NT2/D1 (cell line): ENCODE data around the gene FRMD5.

Source experiments
- DNase-seq: peaks from one replicate; pipeline ENCODE4 v3.0.0-alpha.2; 2011; ENCODE audit warnings: low read depth, low spot score
- H3K27me3 ChIP-seq: 2 replicates; pipeline ENCODE4 v1.6.0; 2011; ENCODE audit warnings: mild to moderate bottlenecking; ENCODE audit not compliant: insufficient read length, insufficient read depth
- H3K36me3 ChIP-seq: 2 replicates; pipeline ENCODE4 v1.6.1; 2011; ENCODE audit warnings: mild to moderate bottlenecking, low read length, mixed read lengths; ENCODE audit not compliant: insufficient read depth, insufficient read length
- H3K4me1 ChIP-seq: 2 replicates; pipeline ENCODE4 v1.5.1; 2011; ENCODE audit not compliant: insufficient read depth, insufficient read length
- H3K4me3 ChIP-seq: 2 replicates; pipeline ENCODE4 v1.5.1; 2011; ENCODE audit warnings: low read depth; ENCODE audit not compliant: insufficient read length
- H3K9ac ChIP-seq: 2 replicates; pipeline ENCODE4 v1.6.0; 2011; ENCODE audit warnings: low read depth; ENCODE audit not compliant: insufficient read length
- H3K9me3 ChIP-seq: 2 replicates; pipeline ENCODE4 v1.5.1; 2011; ENCODE audit warnings: mild to moderate bottlenecking, low read length; ENCODE audit not compliant: insufficient read depth
- SUZ12 ChIP-seq: IDR thresholded peaks from 2 replicates; pipeline ENCODE4 v1.6.1; 2011; ENCODE audit not compliant: insufficient read length, insufficient read depth; ENCODE audit errors: extremely low read depth
- YY1 ChIP-seq: IDR thresholded peaks from 2 replicates; pipeline ENCODE4 v1.6.1; 2011; ENCODE audit not compliant: insufficient read length, insufficient read depth
- ZNF274 ChIP-seq: IDR thresholded peaks from 2 replicates; pipeline ENCODE4 v1.6.1; 2011; ENCODE audit warnings: mild to moderate bottlenecking, low read depth, low read length

The FRMD5 gene

GRCh38 chr15:43903864-43904290, 291.2 kb downstream of the FRMD5 start:
- no peak overlapping the region for H3K4me3 ChIP-seq
- H3K4me1 ChIP-seq, result no peaks in the 10 kb centered on the region

GRCh38 chr15:43901495-43901894, 293.6 kb downstream of the FRMD5 start:
- Histone ChIP-seq H3K36me3 (no peaks in the 10 kb centered on the region), H3K9ac (no peak overlapping the region), H3K4me3 (no peak overlapping the region), H3K4me1 (no peaks in the 10 kb centered on the region), H3K27me3 (no peaks in the 10 kb centered on the region), H3K9me3 (no peaks in the 10 kb centered on the region)
- no peak for DNase-seq
- TF ChIP-seq YY1, result no peak
- no peak for TF ChIP-seq ZNF274
- TF ChIP-seq SUZ12, result no peak

More at GRCh38 chr15:43903864-43904290, 291.2 kb downstream of the FRMD5 start:
- Histone ChIP-seq H3K27me3 (no peaks in the 10 kb centered on the region), H3K9me3 (no peaks in the 10 kb centered on the region), H3K9ac (no peak overlapping the region), H3K36me3 (no peaks in the 10 kb centered on the region)
- TF ChIP-seq YY1 (no peak), SUZ12 (no peak), ZNF274 (no peak)
- DNase-seq, result peak; percentile 69

- no peaks in the 10 kb centered on the region for H3K27me3 ChIP-seq
- H3K9ac ChIP-seq, result no peak overlapping the region
- H3K36me3 ChIP-seq, result no peaks in the 10 kb centered on the region
- H3K9me3 ChIP-seq, result no peaks in the 10 kb centered on the region
- no peak overlapping the region for H3K4me3 ChIP-seq
- no peaks in the 10 kb centered on the region for H3K4me1 ChIP-seq
- DNase-seq, result no peak
- TF ChIP-seq ZNF274 (no peak), SUZ12 (no peak), YY1 (no peak)
Measured at GRCh38 chr15:43900996-43901395, 294.1 kb downstream of the FRMD5 start.

GRCh38 chr15:43899928-43900327, 295.1 kb downstream of the FRMD5 start:
- H3K4me1 ChIP-seq, result no peaks in the 10 kb centered on the region
- TF ChIP-seq YY1, result no peak
- TF ChIP-seq ZNF274, result no peak
- no peak for TF ChIP-seq SUZ12
- no peaks in the 10 kb centered on the region for H3K36me3 ChIP-seq
- H3K27me3 ChIP-seq, result no peaks in the 10 kb centered on the region
- DNase-seq, result no peak
- H3K4me3 ChIP-seq, result no peak overlapping the region
- H3K9me3 ChIP-seq, result no peaks in the 10 kb centered on the region
- no peak overlapping the region for H3K9ac ChIP-seq

- Histone ChIP-seq H3K4me3 (no peak overlapping the region), H3K27me3 (no peaks in the 10 kb centered on the region), H3K4me1 (no peaks in the 10 kb centered on the region), H3K36me3 (no peaks in the 10 kb centered on the region), H3K9me3 (no peaks in the 10 kb centered on the region), H3K9ac (no peak overlapping the region)
- TF ChIP-seq SUZ12 (no peak), ZNF274 (no peak), YY1 (no peak)
- DNase-seq, result no peak
Measured at GRCh38 chr15:43898891-43899290, 296.2 kb downstream of the FRMD5 start.

- Histone ChIP-seq H3K4me1 (no peaks in the 10 kb centered on the region), H3K27me3 (no peaks in the 10 kb centered on the region), H3K9ac (no peak overlapping the region), H3K36me3 (no peaks in the 10 kb centered on the region), H3K4me3 (no peak overlapping the region), H3K9me3 (no peaks in the 10 kb centered on the region)
- TF ChIP-seq YY1, result no peak
- TF ChIP-seq SUZ12, result no peak
- TF ChIP-seq ZNF274, result no peak
- DNase-seq, result no peak
Measured at GRCh38 chr15:43896543-43896942, 298.5 kb downstream of the FRMD5 start.

GRCh38 chr15:43895586-43895985, 299.5 kb downstream of the FRMD5 start:
- no peak for DNase-seq
- TF ChIP-seq SUZ12 (no peak), YY1 (no peak), ZNF274 (no peak)
- Histone ChIP-seq H3K9me3 (no peaks in the 10 kb centered on the region), H3K4me3 (no peak overlapping the region), H3K4me1 (no peaks in the 10 kb centered on the region), H3K9ac (no peak overlapping the region), H3K27me3 (no peaks in the 10 kb centered on the region), H3K36me3 (no peaks in the 10 kb centered on the region)

GRCh38 chr15:43893956-43894355, 301.1 kb downstream of the FRMD5 start:
- no peaks in the 10 kb centered on the region for H3K9me3 ChIP-seq
- no peaks in the 10 kb centered on the region for H3K36me3 ChIP-seq
- TF ChIP-seq YY1 (no peak), SUZ12 (no peak), ZNF274 (no peak)
- H3K4me3 ChIP-seq, result no peak overlapping the region
- H3K9ac ChIP-seq, result no peak overlapping the region
- DNase-seq, result no peak
- H3K4me1 ChIP-seq, result no peaks in the 10 kb centered on the region
- H3K27me3 ChIP-seq, result no peaks in the 10 kb centered on the region
